Neural cell (in vitro differentiated cells): Measurements from ENCODE around the gene ZAP70. TPM values are rescaled to one million over a fixed set of nuclear protein-coding genes. Genes with fewer than 3 reads are reported as not detected.

Experiments
- H2AFZ ChIP-seq: fragments of 200-600, 300-800 bp; sonication (generic), shearing (Covaris generic); 2 replicates; pipeline ENCODE4 v1.6.0; 2014; ENCODE audit warnings: low read depth, mild to moderate bottlenecking, antibody characterized with exemption, low read length, moderate library complexity
- H3F3A ChIP-seq: fragments of 200-600 bp; shearing (Covaris generic); 2 replicates; pipeline ENCODE4 v1.6.1; 2016; ENCODE audit warnings: mild to moderate bottlenecking, moderate library complexity, mixed read lengths, antibody characterized with exemption, low read length; ENCODE audit not compliant: insufficient read depth, poor library complexity, severe bottlenecking
- H3K27ac ChIP-seq: fragments of 200-600, 300-800 bp; sonication (generic), shearing (Covaris generic); 2 replicates; pipeline ENCODE4 v1.5.1; 2014; ENCODE audit warnings: mild to moderate bottlenecking, low read length, moderate library complexity
- H3K27me3 ChIP-seq: fragments of 300-800, 200-600 bp; sonication (generic), shearing (Covaris generic); 2 replicates; pipeline ENCODE4 v1.6.0; 2014; ENCODE audit warnings: mild to moderate bottlenecking, low read depth, low read length, moderate library complexity; ENCODE audit not compliant: insufficient read depth
- H3K36me3 ChIP-seq: fragments of 300-800, 200-600 bp; sonication (generic), shearing (Covaris generic); 2 replicates; pipeline ENCODE4 v1.5.1; 2014; ENCODE audit warnings: mild to moderate bottlenecking, antibody characterized with exemption, low read length, moderate library complexity; ENCODE audit not compliant: insufficient read depth
- H3K4me2 ChIP-seq: fragments of 300-800, 200-600 bp; sonication (generic), shearing (Covaris generic); 2 replicates; pipeline ENCODE4 v1.6.0; 2014; ENCODE audit warnings: mild to moderate bottlenecking, low read length
- H3K4me3 ChIP-seq: fragments of 300-800, 200-600 bp; sonication (generic), shearing (Covaris generic); 2 replicates; pipeline ENCODE4 v1.5.1; 2014; ENCODE audit warnings: mild to moderate bottlenecking, low read length, moderate library complexity
- H3K79me2 ChIP-seq: fragments of 200-600 bp; shearing (Covaris generic); replicated peaks from 2 replicates; pipeline ENCODE4 v1.6.0; 2014; ENCODE audit warnings: mild to moderate bottlenecking, low read length, moderate library complexity; ENCODE audit not compliant: insufficient read depth
- H3K9ac ChIP-seq: fragments of 300-800, 200-600 bp; sonication (generic), shearing (Covaris generic); 2 replicates; pipeline ENCODE4 v1.6.1; 2016; ENCODE audit warnings: mild to moderate bottlenecking, low read length, mixed read lengths
- H3K9me2 ChIP-seq: fragments of 200-600 bp; shearing (Covaris generic); 2 replicates; pipeline ENCODE4 v1.6.1; 2016; ENCODE audit warnings: mild to moderate bottlenecking, low read length, mixed read lengths; ENCODE audit not compliant: insufficient read depth
- H3K9me3 ChIP-seq: fragments of 200-600, 300-800 bp; sonication (generic), shearing (Covaris generic); 2 replicates; pipeline ENCODE4 v1.6.1; 2016; ENCODE audit warnings: mild to moderate bottlenecking, mixed run types, low read length, moderate library complexity, mixed read lengths
- H4K20me1 ChIP-seq: fragments of 200-600 bp; shearing (Covaris generic); 2 replicates; pipeline ENCODE4 v1.6.1; 2016; ENCODE audit warnings: mild to moderate bottlenecking, mixed run types; ENCODE audit not compliant: insufficient read depth
- CTCF ChIP-seq: fragments of 450-650 bp; IDR thresholded peaks from 2 replicates; pipeline ENCODE4 v1.5.1; 2014; ENCODE audit warnings: antibody characterized with exemption, mild to moderate bottlenecking, moderate library complexity; ENCODE audit not compliant: poor library complexity, severe bottlenecking
- EP300 ChIP-seq: fragments of 450-650 bp; conservative IDR thresholded peaks from 2 replicates; pipeline ENCODE4 v1.6.1; 2014; ENCODE audit warnings: antibody characterized with exemption, mild to moderate bottlenecking, moderate library complexity; ENCODE audit not compliant: poor library complexity, severe bottlenecking
- EZH2 ChIP-seq: fragments of 200-600, 300-800 bp; shearing (Covaris generic), sonication (generic); IDR thresholded peaks from 2 replicates; pipeline ENCODE4 v1.6.1; 2014; ENCODE audit warnings: antibody characterized with exemption, low read length, borderline replicate concordance, mild to moderate bottlenecking; ENCODE audit not compliant: insufficient read depth, poor library complexity, severe bottlenecking
- MXI1 ChIP-seq: fragments of 450-650 bp; conservative IDR thresholded peaks from 2 replicates; pipeline ENCODE4 v1.6.1; 2014; ENCODE audit warnings: antibody characterized with exemption, mild to moderate bottlenecking; ENCODE audit not compliant: poor library complexity, severe bottlenecking
- POLR2AphosphoS5 ChIP-seq: IDR thresholded peaks from 2 replicates; pipeline ENCODE4 v1.6.1; 2012
- RAD21 ChIP-seq: fragments of 450-650 bp; conservative IDR thresholded peaks from 2 replicates; pipeline ENCODE4 v1.6.1; 2014; ENCODE audit warnings: antibody characterized with exemption, mild to moderate bottlenecking, moderate library complexity
- SMC3 ChIP-seq: fragments of 450-650 bp; conservative IDR thresholded peaks from 2 replicates; pipeline ENCODE4 v1.6.1; 2014; ENCODE audit warnings: antibody characterized with exemption, mild to moderate bottlenecking, moderate library complexity; ENCODE audit not compliant: poor library complexity
- TAF1 ChIP-seq: IDR thresholded peaks from 2 replicates; pipeline ENCODE4 v1.6.1; 2012; ENCODE audit warnings: low read depth
- polyA plus RNA-seq: library from polyadenylated mRNA; depleted of rRNA; stranded (reverse); fragments of >200 nt; gene quantifications from 2 replicates; pipeline ENCODE4 v1.2.3, GENCODE V29; 2014
- TF ChIP-seq, protein P1 (sequence below): IDR thresholded peaks from 2 replicates; pipeline ENCODE4 v1.6.1; 2012; ENCODE audit warnings: borderline replicate concordance

Gene ZAP70
- polyA plus RNA-seq, 1 donor from 2014 or later: 0.59 TPM

DNA sequence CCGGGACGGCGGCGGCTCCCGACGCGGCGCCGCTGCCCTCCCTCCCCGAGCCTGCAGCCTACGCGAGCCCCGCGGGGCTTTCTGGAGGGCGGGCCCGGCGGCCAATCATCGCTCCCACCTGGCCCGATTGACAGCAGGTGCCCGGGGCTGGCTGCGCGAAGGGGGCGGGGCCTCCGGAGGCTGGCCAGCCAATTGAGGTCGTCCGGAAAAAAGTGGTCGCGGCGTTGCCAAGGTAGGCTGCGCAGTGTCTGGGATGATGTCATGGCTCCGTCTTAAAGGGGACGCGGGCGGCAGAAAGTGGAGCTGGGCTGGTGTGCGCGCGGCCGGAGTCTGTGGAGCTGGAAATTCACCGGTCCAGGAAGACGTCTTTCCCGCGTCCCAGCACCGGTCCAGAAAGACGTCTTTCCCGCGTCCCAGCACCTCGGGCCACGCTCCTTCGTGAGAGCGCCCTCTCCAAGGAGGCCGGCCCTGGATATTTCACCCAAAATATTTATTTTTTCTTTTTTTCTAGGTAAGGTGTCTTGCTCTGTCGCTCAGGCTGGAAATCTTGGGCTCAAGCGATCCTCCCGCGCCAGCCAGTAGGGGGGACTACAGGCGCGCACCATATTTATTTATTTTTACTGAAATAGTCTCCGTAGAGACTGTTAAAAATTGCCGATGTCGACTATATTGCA, 49.3 kb upstream of the ZAP70 start, which contains the start of gene ACTR1B:
Gene ACTR1B (minus strand): TSS at position 83 of the 674 bp plus-strand sequence. CDS start 154 bp downstream, outside the sequence.
- peak within 1 kb of the TSS; percentile 94 for H3K9ac ChIP-seq
- no peaks in the 10 kb centered on the region for H3K9me2 ChIP-seq
- TF ChIP-seq EP300 (no peak), EZH2 (no peak), RAD21 (peak; percentile 62), CTCF (peak; percentile 82), MXI1 (peak; percentile 40), SMC3 (peak; percentile 64), TAF1 (peak; percentile 35), POLR2AphosphoS5 (peak; percentile 94)
- TF ChIP-seq, protein P1, sequence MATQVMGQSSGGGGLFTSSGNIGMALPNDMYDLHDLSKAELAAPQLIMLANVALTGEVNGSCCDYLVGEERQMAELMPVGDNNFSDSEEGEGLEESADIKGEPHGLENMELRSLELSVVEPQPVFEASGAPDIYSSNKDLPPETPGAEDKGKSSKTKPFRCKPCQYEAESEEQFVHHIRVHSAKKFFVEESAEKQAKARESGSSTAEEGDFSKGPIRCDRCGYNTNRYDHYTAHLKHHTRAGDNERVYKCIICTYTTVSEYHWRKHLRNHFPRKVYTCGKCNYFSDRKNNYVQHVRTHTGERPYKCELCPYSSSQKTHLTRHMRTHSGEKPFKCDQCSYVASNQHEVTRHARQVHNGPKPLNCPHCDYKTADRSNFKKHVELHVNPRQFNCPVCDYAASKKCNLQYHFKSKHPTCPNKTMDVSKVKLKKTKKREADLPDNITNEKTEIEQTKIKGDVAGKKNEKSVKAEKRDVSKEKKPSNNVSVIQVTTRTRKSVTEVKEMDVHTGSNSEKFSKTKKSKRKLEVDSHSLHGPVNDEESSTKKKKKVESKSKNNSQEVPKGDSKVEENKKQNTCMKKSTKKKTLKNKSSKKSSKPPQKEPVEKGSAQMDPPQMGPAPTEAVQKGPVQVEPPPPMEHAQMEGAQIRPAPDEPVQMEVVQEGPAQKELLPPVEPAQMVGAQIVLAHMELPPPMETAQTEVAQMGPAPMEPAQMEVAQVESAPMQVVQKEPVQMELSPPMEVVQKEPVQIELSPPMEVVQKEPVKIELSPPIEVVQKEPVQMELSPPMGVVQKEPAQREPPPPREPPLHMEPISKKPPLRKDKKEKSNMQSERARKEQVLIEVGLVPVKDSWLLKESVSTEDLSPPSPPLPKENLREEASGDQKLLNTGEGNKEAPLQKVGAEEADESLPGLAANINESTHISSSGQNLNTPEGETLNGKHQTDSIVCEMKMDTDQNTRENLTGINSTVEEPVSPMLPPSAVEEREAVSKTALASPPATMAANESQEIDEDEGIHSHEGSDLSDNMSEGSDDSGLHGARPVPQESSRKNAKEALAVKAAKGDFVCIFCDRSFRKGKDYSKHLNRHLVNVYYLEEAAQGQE: peak; percentile 74
- no peaks in the 10 kb centered on the region for H4K20me1 ChIP-seq
- H3F3A ChIP-seq: no peaks in the 10 kb centered on the region
- peak within 1 kb of the TSS; percentile 97 for H3K27ac ChIP-seq
- peak within 1 kb of the TSS; percentile 95 for H2AFZ ChIP-seq
- no peaks in the 10 kb centered on the region for H3K27me3 ChIP-seq
- peak within 1 kb of the TSS; percentile 95 for H3K4me3 ChIP-seq
- H3K9me3 ChIP-seq: no peaks in the 10 kb centered on the region
- no peaks in the 10 kb centered on the region for H3K36me3 ChIP-seq
- H3K4me2 ChIP-seq: peak within 1 kb of the TSS; percentile 86
- H3K79me2 ChIP-seq: peaks cover 20% of the 10 kb centered on the region

DNA sequence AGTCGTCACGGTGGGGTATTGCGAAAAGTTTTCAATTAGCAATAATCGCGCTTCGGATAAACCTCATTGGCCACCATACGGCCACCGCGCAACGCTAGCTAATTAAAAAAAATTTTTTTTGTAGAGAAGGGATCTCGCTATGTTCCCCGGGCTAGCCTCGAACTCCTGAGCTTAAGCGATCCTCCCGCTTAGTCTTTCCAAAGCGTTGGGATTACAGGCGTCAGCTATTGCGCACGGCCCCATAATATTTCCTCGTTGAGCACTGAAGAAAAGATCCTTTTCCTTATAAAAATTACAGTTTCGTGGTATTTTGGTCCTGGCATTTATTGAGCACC, 48.8 kb upstream of the ZAP70 start:
- peak overlapping the region; percentile 26 for H3K4me2 ChIP-seq
- peak overlapping the region; percentile 95 for H3K4me3 ChIP-seq
- H3K9me3 ChIP-seq: no peaks in the 10 kb centered on the region
- TF ChIP-seq RAD21 (no peak), MXI1 (no peak), CTCF (peak; percentile 22), EZH2 (no peak), SMC3 (peak; percentile 35)
- H3K36me3 ChIP-seq: no peaks in the 10 kb centered on the region
- H2AFZ ChIP-seq: peak overlapping the region; percentile 95
- peaks cover 20% of the 10 kb centered on the region for H3K79me2 ChIP-seq
- peak overlapping the region; percentile 94 for H3K9ac ChIP-seq
- H3K27ac ChIP-seq: peak overlapping the region; percentile 97
- H3K27me3 ChIP-seq: no peaks in the 10 kb centered on the region
- H3F3A ChIP-seq: no peaks in the 10 kb centered on the region
- no peaks in the 10 kb centered on the region for H4K20me1 ChIP-seq
- H3K9me2 ChIP-seq: no peaks in the 10 kb centered on the region
